Stimulated activated CD8-positive, alpha-beta memory T cell treated with anti-CD3 and anti-CD28 coated beads, Interleukin-7, amount 100 ng/mL, for 24 hours (primary cell): ENCODE data around the gene OR4K5.
"Not testable (repeated sequence)": the region's sequence is repeated elsewhere in the genome, so short reads cannot be mapped to it uniquely, and the experiment has no call there.

Experiments used
- DNase-seq: peaks from one replicate; pipeline ENCODE4 v3.0.0-alpha.2; 2020; ENCODE audit warnings: low read depth

OR4K5 gene

GRCh38 chr14:19920021-19920657 is at the start of gene OR4K5:
OR4K5 (plus strand) TSS chr14:19920607; CDS start chr14:19920607, 0 bp downstream.
- DNase-seq, result no peak

GRCh38 chr14:19873178-19873577 is 47.2 kb upstream of the OR4K5 start:
- DNase-seq, result no peak

GRCh38 chr14:19874842-19875241 is 45.6 kb upstream of the OR4K5 start, which contains the start of gene OR4K2:
OR4K2 (plus strand) TSS chr14:19875142; CDS start chr14:19876268, 1,126 bp downstream.
- DNase-seq, result no peak

GRCh38 chr14:19878029-19878642 is 42.3 kb upstream of the OR4K5 start:
- DNase-seq, result no peak

GRCh38 chr14:19895282-19895681 is 25.1 kb upstream of the OR4K5 start:
- no peak for DNase-seq

GRCh38 chr14:19900999-19901398 is 19.4 kb upstream of the OR4K5 start:
- DNase-seq, result no peak

GRCh38 chr14:19902409-19902808 is 18.0 kb upstream of the OR4K5 start:
- DNase-seq, result no peak

- no peak for DNase-seq
Observed at GRCh38 chr14:19906665-19907064, 13.7 kb upstream of the OR4K5 start.

- no peak for DNase-seq
Observed at GRCh38 chr14:19911114-19911513, 9.3 kb upstream of the OR4K5 start.

- DNase-seq, result no peak
Observed at GRCh38 chr14:19917243-19917642, 3.2 kb upstream of the OR4K5 start.

GRCh38 chr14:19917955-19918518 is 2.4 kb upstream of the OR4K5 start:
- no peak for DNase-seq

- no peak for DNase-seq
Observed at GRCh38 chr14:19918553-19919264, 1.7 kb upstream of the OR4K5 start.

- DNase-seq, result no peak
Observed at GRCh38 chr14:19930617-19931016, 10.2 kb downstream of the OR4K5 start, which contains the start of gene OR4K1. OR4K1 (plus strand) TSS chr14:19930917; CDS start chr14:19935667, 4,750 bp downstream.

- no peak for DNase-seq
Observed at GRCh38 chr14:19941668-19942067, 21.3 kb downstream of the OR4K5 start.

- no peak for DNase-seq
Observed at GRCh38 chr14:19947413-19948090, 27.1 kb downstream of the OR4K5 start.

GRCh38 chr14:19949218-19949617 is 28.8 kb downstream of the OR4K5 start:
- no peak for DNase-seq

GRCh38 chr14:19969735-19970134 is 49.3 kb downstream of the OR4K5 start:
- not testable (repeated sequence) for DNase-seq
